SIG-M5 treated with dmso at 0.1 percent for 504 hours (cell line): Measurements from ENCODE around the gene ADAM8.
"Not testable (repeated sequence)": the region's sequence is repeated elsewhere in the genome, so short reads cannot be mapped to it uniquely, and the experiment has no call there.

ENCODE experiments used
- DNase-seq: peaks from one replicate; lab custom pipeline; 2025; ENCODE audit not compliant: unreplicated experiment; lab: John Stamatoyannopoulos, UW

ADAM8 gene

GRCh38 chr10:133269367-133269766 is 7.3 kb downstream of the ADAM8 start:
- no peak for DNase-seq

DNA sequence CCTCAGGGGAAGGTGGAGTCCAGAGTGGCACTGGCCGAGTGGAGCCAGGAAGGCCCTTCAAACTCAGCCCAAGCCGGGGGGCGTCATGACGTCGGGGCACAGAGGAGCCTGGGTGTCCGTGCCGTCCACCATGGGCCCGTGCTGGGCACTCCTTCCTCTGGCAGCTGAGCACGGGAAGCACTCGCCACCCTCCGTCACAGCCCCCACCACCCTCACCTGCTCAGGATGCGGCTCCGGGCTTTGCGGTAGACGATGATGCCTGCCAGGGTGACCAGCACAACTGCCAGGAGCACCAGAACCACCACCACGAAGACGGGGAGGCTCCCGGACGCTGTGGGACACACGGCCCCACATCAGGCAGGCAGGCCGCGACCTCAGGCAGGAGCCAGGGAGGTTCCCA is 8.1 kb downstream of the ADAM8 start:
- DNase-seq: no peak

GRCh38 chr10:133267829-133268228 is 8.8 kb downstream of the ADAM8 start:
- no peak for DNase-seq

DNA sequence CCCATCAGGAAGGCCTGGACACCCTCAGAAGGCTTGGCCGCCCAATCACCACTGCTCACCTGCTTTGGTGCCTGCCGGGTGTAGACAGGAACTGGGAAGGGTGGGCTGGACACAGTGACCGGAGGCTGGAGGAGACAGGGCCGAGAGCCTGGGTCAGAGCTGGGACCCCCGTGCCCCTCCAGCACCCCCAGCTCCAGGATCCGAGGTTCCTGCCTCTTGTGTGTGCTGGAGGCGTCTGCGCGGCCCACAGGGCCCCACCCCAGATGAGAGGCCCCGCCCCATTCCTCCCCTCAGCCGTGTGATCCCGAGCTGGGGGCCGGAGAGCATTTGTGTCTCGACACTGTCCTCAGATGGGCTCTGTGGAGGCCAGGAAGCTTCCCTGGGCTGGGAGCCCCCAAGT is 9.4 kb downstream of the ADAM8 start:
- no peak for DNase-seq

DNA sequence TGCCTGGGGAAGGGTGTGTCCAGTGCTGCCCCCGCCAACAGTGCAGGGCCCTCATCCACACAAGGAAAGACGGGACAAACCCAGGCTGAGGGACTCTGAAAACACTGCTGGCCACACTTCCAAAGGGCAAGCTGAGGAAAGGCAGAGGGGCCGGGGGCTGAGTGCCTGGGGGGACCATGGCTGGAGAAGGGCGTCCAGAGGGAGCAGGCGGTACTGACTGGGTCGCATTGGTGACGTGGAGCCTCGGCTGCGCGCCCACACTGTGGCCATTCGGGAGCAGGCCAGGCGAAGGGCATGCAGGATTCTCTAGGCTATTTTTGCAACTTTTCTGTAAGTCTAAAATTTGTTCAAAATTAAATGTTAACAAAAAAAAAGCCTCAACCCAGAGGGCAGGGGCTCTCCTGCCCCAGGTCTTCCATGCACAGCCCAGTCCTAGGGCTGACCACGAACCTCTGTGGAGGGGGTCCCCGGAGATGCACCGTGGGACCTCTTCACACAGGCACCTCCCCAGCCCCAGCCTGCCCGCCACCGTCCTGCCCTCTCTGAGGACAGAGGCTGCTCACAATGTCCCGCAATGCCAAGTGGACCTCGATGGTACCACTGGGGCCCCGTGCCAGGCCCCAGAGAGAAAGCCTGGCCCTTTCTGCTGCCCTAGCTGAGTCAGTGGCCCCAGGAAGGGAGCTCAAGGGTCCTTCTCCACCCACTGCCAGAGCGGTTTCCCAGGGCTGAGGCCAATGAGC is 10.4 kb downstream of the ADAM8 start:
- no peak for DNase-seq

DNA sequence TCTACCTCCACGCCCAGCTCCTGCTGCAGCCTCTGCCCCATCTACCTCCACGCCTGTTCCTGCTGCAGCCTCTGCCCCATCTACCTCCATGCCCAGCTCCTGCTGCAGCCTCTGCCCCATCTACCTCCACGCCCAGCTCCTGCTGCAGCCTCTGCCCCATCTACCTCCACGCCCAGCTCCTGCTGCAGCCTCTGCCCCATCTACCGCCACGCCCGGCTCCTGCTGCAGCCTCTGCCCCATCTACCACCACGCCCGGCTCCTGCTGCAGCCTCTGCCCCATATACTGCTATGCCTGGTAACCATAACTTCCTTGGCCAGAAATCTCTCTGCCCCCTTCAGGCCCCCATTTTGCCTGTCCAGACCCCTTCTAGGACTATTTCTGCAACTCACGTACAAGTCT is 11.6 kb downstream of the ADAM8 start:
- not testable (repeated sequence) for DNase-seq

GRCh38 chr10:133264461-133264860 is 12.2 kb downstream of the ADAM8 start:
- peak; percentile 28 for DNase-seq

DNA sequence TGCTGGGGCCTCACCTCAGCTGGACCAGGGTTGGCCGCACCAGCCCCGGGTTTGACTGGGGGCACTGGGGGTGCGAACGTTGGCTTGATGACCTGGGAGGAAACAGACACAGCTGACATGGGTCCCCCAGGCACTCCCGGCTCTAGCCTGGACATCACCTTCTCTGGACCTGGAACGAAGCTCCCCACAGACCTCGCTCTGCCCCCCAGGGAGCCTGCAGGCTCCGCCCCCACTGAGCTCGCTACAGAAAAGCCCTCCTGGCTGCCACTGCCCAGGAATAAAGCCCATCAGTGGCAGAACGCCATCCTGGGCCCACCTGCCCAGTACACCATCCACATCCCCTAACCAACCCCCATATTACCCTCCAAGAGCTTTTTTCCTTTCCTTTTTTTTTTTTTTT is 13.0 kb downstream of the ADAM8 start:
- DNase-seq: no peak

DNA sequence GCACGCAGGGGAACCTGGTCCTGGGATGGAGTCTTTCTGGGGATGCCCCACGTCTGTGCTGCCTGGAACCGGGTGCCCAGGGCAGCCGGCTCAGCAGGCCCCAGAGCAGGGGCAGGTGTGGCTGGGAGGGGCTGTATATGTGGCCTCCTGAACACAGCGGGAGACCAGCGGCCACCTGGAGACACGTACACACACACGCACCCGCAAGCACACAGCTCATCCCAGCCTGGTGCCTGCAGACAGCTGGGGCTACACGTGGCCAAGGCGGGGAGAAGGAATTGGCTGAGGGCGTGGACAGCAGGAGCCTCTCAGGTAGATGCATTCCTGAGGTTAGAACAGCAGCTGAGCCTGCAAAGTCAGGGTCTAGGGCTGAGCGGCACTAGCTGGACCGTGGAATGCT is 14.0 kb downstream of the ADAM8 start:
- DNase-seq: no peak

- peak; percentile 46 for DNase-seq
Observed at GRCh38 chr10:133261726-133262325, 14.8 kb downstream of the ADAM8 start.

DNA sequence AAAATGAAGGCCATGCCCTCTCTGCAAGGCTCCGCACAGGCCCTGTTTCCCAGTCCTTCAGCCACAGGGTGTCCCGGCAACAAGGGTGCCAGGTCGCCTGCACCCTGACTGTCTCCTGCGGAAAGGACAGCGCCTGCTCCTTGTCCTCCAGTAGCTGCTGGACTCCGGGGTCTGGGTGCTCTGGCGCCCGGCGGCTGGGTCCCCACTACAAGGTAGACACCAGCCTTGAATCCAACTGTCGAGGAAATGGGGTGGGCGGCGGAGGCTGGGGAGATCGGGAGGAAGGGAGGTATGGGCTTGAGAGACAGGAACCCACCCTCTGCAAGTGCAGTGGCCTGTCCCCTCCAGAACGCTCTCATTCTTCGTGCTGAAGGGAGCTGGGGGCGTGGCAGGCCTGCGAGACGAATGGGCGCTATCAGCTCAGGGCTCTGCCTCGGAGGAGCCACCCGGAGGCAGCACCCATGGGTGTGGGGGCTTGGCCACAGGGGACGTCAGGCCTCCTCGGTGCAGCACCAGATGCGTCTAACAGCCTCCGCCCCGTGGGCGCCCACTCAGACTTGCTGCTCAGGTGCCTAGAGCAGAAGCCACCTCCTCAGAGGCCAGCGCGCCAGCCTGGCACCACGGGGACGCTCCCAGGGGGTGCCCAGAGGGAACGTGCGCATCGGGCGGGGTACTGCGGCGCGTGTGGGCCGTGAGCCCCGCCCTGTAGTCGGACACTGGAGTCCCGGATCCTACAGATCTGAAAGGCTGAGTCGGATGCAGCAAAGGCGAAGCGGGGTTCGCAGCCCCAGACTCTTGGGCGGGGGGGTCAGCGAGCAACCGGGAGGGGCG is 15.6 kb downstream of the ADAM8 start:
- DNase-seq: no peak

DNA sequence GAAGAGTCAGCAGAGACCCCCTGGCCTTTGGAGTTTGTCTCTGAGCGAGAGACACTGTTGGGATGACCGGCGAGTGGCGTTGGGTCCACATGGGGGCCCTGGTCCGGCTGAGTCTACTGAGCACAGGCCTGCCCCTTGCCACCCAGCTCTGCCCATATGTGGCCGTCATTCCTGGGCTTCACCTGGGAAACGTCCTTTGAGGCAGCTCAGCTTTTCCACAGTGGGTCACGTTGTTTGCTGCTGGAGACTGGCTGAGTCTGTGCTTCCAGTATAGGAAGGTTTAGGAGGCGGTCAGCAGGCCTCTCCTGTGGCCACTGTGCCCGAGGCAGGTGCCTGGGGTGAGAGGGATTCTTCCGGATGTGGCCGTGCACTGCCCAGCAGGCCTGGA is 17.1 kb downstream of the ADAM8 start:
- no peak for DNase-seq

- DNase-seq: peak; percentile 96
Observed at GRCh38 chr10:133258818-133259601, 17.7 kb downstream of the ADAM8 start.

DNA sequence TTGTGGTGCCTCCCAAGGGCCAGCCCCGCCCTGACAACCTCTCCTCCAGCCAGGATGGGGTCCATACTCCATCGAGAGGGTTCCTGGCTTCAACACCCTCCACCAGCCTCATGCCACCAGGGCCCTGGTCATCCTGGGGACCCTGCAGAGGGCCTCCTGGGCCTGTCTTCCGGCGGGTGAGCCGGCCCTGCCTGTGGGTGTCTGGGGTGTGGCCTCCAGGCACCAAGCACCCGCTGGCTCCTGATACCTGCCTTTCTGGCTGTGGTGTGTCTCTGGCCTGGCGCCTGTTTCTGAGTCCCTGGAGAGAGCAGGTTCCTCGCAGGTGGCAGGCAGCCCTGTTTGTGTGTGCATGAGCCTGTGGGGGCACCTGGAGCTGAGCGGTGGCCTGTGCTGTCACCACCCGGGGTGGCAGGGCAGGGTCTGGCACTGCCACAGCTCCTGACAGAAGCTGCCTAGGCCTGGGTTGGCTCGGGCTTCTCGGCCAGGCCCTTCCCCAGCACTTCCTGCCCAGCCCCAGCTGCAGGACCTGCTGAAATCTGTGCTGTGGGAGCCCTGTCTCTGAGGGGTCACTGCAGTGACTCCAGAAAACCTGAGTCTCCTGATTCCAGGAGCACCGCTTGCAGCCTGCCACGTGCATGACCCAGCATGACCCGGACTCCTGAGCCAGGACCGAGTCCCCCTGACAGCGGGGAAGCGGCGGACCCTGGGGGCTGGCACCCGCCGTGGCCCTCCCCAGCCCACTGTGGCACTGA is 18.4 kb downstream of the ADAM8 start:
- DNase-seq: no peak

DNA sequence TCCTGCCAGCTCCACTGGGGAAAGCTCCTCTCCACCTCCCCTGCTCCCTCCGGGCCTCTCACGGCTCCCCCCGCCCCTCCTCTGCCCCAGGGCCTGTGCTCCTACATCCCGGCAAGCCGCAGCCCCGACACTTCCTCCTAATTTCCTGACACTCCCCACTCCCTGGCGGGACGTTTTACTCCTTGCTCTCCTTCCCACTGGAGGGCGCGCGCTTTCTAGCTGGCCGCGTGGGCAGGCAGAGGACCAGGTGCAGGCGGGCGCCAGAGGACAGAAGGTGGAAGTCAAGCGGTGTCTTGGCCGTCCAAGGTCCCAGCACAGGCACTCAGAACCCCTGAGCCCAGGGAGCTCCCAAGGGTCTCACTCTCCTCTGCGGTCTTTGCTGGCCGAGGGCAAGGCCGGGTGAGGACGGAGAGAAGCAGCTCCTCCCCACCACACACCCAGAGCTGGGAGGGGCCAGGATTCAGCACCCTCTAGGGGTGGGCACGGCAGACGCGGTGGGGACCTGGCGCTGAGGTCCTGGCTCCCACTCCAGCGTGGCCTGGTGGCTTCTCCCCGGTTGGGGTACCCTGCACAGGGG is 19.1 kb downstream of the ADAM8 start:
- DNase-seq: peak; percentile 27

DNA sequence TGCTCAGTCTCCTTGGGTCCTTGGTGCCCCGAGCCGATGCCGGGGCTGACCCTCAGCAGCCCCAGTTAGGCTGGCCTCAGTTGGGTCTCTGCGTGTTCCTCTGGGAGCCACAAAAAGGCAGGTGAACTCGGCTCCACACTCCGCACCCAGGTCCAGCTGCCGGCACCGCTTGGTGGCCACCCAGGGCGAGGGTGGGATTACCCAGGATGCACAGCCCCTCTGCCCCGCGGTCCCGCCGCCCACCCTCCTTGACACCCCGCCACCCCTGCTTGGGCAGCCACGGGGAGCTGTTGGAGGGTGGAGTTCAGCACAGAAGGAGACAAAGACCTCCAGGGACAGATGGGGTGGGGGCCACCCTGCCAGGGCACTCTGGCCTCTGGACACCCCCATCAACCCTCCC is 21.3 kb downstream of the ADAM8 start:
- no peak for DNase-seq

- no peak for DNase-seq
Observed at GRCh38 chr10:133254421-133255120, 22.1 kb downstream of the ADAM8 start.

DNA sequence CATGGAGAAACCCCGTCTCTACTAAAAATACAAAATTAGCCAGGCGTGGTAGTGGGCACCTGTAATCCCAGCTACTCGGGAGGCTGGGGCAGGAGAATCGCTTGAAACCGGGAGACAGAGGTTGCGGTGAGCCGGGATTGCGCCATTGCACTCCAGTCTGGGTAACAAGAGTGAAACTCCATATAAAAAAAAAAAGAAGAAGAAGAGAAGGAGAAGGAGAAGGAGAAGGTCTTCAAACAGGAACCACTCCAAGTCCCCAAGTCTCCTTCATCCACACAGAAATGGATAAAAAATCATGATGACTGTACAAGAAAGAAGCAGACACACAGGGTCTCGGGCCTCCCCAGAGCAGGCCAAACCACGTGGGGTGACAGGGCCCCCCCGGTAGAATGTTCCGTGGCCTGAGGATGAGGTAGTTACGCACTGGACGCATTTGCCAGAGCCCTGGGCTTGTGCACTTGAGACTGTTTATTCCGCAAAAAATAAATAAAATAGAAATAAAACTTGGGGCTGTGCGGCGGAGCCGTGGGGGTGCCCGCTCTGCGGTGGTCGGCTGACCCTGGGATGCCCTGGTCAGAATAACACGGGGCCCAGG is 23.2 kb downstream of the ADAM8 start:
- DNase-seq: peak; percentile 87

DNA sequence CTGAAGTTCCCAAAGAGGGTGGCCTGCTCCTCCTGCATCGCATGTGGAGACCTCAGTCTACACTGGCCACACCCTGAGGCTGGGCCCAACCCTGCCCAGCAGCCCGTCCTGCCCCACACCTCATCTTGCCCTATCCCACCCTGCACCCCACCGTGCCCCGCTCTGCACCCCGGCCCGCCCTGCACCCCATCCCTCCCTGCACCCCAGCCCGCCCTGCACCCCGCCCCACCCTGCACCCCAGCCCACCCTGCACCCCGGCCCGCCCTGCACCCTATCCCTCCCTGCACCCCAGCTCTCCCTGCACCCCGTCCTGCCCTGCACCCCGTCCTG is 24.5 kb downstream of the ADAM8 start:
- no peak for DNase-seq
